Panc1 (cell line): ENCODE data around the gene STARD10. TPM values are rescaled to one million over a fixed set of nuclear protein-coding genes. Genes with fewer than 3 reads are reported as not detected.
A peak's percentile ranks its signal among the peaks of the same experiment; 100 is the strongest.

Experiments
- ATAC-seq: fragments of 200-7000 bp; cut with Tn5 transposase; 2 replicates; pipeline ENCODE4 v1.9.1; 2020; ENCODE audit warnings: mild to moderate bottlenecking, moderate library complexity
- BruUV-seq: library from RNA; stranded (reverse); fragments of 400-500 nt; replicated peaks from 2 replicates; lab custom pipeline; 2021; lab: Mats Ljungman, UMichigan
- CTCF ChIA-PET: fragments of 300-600 bp; sonication (Branson Sonifier 250); formaldehyde crosslinking; loops from one replicate; lab custom pipeline; 2022; ENCODE audit warnings: antibody characterized with exemption; lab: Charles Lee
- POLR2A ChIA-PET: fragments of 300-600 bp; sonication (Branson Sonifier 250); formaldehyde crosslinking; loops from one replicate; lab custom pipeline; 2022; ENCODE audit warnings: antibody characterized with exemption; lab: Charles Lee
- DNase-seq: peaks from one replicate; pipeline ENCODE4 v3.0.0-alpha.2; 2010; ENCODE audit warnings: low read depth, low spot score
- H3K27ac ChIP-seq: 2 replicates; pipeline ENCODE4 v1.5.1; 2011; ENCODE audit warnings: mild to moderate bottlenecking, low read length, inconsistent platforms
- H3K27me3 ChIP-seq: fragments of 200-500 bp; sonication (Bioruptor generic); 2 replicates; pipeline ENCODE4 v1.6.0; 2014; ENCODE audit warnings: low read length, inconsistent platforms; ENCODE audit not compliant: control insufficient read depth, insufficient read depth
- H3K36me3 ChIP-seq: fragments of 200-500 bp; sonication (Bioruptor generic); 2 replicates; pipeline ENCODE4 v1.5.1; 2014; ENCODE audit warnings: inconsistent platforms, mild to moderate bottlenecking, low read length, moderate library complexity; ENCODE audit not compliant: control insufficient read depth, insufficient read depth
- H3K4me1 ChIP-seq: 2 replicates; pipeline ENCODE4 v1.5.1; 2011; ENCODE audit warnings: inconsistent platforms, mild to moderate bottlenecking, low read length, moderate library complexity; ENCODE audit not compliant: control insufficient read depth, insufficient read depth
- H3K4me3 ChIP-seq, 2 experiments: 2 replicates each; pipeline ENCODE4 v1.5.1; 2011 to 2012; ENCODE audit warnings: low read depth in 2 of 2, low read length in 2 of 2, mild to moderate bottlenecking in 2 of 2, inconsistent platforms in 1 of 2, moderate library complexity in 1 of 2
- H3K9me3 ChIP-seq: fragments of 200-500 bp; sonication (Bioruptor generic); 2 replicates; pipeline ENCODE4 v1.5.1; 2014; ENCODE audit warnings: low read depth, mild to moderate bottlenecking, inconsistent platforms, low read length, moderate library complexity; ENCODE audit not compliant: control insufficient read depth, insufficient read depth
- POLR2AphosphoS5 ChIP-seq: IDR thresholded peaks from 2 replicates; pipeline ENCODE4 v1.6.1; 2012; ENCODE audit warnings: mild to moderate bottlenecking, low read depth, low read length, moderate library complexity
- SIN3A ChIP-seq: IDR thresholded peaks from 2 replicates; pipeline ENCODE4 v1.6.1; 2012; ENCODE audit warnings: low read depth, mild to moderate bottlenecking, low read length, moderate library complexity, borderline replicate concordance; ENCODE audit not compliant: insufficient read depth
- TCF7L2 ChIP-seq: IDR thresholded peaks from 2 replicates; pipeline ENCODE4 v1.6.1; 2011; ENCODE audit warnings: mild to moderate bottlenecking, low read depth, low read length, inconsistent platforms
- in situ Hi-C: cut with HindIII; loops from 2 replicates; pipeline ENCODE4 v1.10.0; 2016; ENCODE audit warnings: low sequenced_read_pairs, low pct_unique_long_range_greater_than_20kb
- intact Hi-C: fragments of 100-400 bp; cut with micrococcal nuclease; formaldehyde crosslinking; loops from one replicate; pipeline ENCODE4 v1.10.0; 2022; ENCODE audit not compliant: unreplicated experiment
- total RNA-seq: library from RNA; stranded (reverse); gene quantifications from one replicate; pipeline ENCODE4 v1.2.1, GENCODE V29; 2021; ENCODE audit not compliant: unreplicated experiment
- TF ChIP-seq, protein P1 (sequence below): fragments of 450-650 bp; IDR thresholded peaks from 2 replicates; pipeline ENCODE4 v1.5.1; 2017; ENCODE audit warnings: mild to moderate bottlenecking
- TF ChIP-seq, protein P2 (sequence below), 2 experiments: IDR thresholded peaks; 2 replicates each; pipeline ENCODE4 v1.6.1; 2011 to 2012; ENCODE audit warnings: low read depth in 2 of 2, control low read depth in 1 of 2, low read length in 1 of 2, mild to moderate bottlenecking in 1 of 2, moderate library complexity in 1 of 2; ENCODE audit not compliant: insufficient read depth in 1 of 2

The STARD10 gene
- total RNA-seq, 1 experiment from 2014 or later = 32.1 TPM

DNA sequence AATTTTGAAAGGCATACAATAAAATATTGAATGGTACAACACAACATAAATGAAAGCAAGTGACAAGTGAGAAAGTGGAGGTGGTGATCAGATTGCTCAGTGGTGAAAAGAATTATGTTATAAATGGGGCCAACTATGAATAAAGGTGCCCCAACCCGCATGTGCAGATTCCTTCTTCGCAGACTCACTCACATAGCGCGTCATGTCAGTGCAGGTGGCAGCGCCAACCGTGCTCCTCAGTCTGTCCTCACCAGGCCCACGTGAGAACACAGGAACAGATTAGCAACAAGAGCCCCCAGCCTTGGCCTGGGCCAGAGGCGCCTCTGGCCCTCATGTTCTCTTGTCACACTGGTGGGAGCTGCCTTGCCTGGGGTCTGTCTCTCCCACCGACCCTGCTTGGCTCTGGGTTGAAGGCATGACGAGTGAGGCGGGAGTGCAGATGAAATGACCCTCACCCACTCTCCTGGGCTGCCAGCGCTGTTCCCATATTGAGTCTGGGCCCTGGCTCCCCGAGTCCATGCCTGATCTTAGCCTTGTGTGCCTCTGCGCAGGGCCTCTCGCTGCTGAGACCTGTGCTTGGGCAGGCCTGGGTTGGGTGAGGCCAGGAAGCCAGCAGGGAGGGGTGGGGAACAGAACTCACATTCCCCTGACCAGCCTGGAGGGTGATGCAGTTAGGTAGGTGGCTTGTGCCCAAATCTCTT, 26.7 kb upstream of the STARD10 start:
- no peak for ATAC-seq
- TSS peak; percentile 38 for BruUV-seq
- no peak for TF ChIP-seq POLR2AphosphoS5
- TF ChIP-seq, protein P1, sequence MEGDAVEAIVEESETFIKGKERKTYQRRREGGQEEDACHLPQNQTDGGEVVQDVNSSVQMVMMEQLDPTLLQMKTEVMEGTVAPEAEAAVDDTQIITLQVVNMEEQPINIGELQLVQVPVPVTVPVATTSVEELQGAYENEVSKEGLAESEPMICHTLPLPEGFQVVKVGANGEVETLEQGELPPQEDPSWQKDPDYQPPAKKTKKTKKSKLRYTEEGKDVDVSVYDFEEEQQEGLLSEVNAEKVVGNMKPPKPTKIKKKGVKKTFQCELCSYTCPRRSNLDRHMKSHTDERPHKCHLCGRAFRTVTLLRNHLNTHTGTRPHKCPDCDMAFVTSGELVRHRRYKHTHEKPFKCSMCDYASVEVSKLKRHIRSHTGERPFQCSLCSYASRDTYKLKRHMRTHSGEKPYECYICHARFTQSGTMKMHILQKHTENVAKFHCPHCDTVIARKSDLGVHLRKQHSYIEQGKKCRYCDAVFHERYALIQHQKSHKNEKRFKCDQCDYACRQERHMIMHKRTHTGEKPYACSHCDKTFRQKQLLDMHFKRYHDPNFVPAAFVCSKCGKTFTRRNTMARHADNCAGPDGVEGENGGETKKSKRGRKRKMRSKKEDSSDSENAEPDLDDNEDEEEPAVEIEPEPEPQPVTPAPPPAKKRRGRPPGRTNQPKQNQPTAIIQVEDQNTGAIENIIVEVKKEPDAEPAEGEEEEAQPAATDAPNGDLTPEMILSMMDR = no peak
- no peak for TF ChIP-seq TCF7L2
- TF ChIP-seq SIN3A = no peak
- TF ChIP-seq, protein P2, sequence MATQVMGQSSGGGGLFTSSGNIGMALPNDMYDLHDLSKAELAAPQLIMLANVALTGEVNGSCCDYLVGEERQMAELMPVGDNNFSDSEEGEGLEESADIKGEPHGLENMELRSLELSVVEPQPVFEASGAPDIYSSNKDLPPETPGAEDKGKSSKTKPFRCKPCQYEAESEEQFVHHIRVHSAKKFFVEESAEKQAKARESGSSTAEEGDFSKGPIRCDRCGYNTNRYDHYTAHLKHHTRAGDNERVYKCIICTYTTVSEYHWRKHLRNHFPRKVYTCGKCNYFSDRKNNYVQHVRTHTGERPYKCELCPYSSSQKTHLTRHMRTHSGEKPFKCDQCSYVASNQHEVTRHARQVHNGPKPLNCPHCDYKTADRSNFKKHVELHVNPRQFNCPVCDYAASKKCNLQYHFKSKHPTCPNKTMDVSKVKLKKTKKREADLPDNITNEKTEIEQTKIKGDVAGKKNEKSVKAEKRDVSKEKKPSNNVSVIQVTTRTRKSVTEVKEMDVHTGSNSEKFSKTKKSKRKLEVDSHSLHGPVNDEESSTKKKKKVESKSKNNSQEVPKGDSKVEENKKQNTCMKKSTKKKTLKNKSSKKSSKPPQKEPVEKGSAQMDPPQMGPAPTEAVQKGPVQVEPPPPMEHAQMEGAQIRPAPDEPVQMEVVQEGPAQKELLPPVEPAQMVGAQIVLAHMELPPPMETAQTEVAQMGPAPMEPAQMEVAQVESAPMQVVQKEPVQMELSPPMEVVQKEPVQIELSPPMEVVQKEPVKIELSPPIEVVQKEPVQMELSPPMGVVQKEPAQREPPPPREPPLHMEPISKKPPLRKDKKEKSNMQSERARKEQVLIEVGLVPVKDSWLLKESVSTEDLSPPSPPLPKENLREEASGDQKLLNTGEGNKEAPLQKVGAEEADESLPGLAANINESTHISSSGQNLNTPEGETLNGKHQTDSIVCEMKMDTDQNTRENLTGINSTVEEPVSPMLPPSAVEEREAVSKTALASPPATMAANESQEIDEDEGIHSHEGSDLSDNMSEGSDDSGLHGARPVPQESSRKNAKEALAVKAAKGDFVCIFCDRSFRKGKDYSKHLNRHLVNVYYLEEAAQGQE (IDR thresholded peaks at IDR 0.05; ENCODE audit: insufficient read depth in 1 of 2, low read depth in 2 of 2, low read length in 1 of 2) = no peak
- no peaks in the 10 kb centered on the region for H3K9me3 ChIP-seq
- in situ Hi-C loops = no loop called here
- POLR2A ChIA-PET = interaction anchor here (0.6 kb wide), 1 partner anchor 487 kb away, joined by 3 read pairs; no protein-coding TSS in a partner anchor
- H3K4me3 ChIP-seq = no peak overlapping the region
- CTCF ChIA-PET = interaction anchor here (0.6 kb wide), 1 partner anchor 573 kb away, joined by 3 read pairs; no protein-coding TSS in a partner anchor
- no peaks in the 10 kb centered on the region for H3K36me3 ChIP-seq
- H3K27me3 ChIP-seq = no peaks in the 10 kb centered on the region
- intact Hi-C loops = no loop called here
- H3K27ac ChIP-seq = no peak overlapping the region
- H3K4me1 ChIP-seq = peaks cover 8% of the 10 kb centered on the region
- DNase-seq = no peak

DNA sequence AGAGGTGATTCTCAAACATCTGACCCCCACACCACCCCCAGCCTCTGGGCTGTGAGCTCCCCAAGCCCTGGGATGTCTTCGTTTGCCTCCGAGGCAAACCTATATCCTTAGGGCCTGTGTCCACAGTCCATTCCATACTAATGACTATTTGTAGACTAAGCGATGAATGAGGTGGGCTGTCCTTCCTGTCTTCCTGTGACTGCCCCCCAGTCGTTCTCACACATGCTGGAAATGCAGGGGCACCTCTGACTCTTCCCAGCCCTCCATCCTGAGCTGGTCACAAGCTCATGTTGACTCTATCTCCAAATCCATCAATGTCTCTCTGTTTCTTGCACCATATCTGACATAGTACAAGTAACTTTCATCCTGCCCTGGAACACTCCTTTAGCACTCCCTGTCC, 25.1 kb upstream of the STARD10 start:
- Histone ChIP-seq H3K4me1 (peaks cover 10% of the 10 kb centered on the region), H3K4me3 (no peak overlapping the region), H3K36me3 (no peaks in the 10 kb centered on the region), H3K27ac (no peak overlapping the region), H3K9me3 (no peaks in the 10 kb centered on the region), H3K27me3 (no peaks in the 10 kb centered on the region)
- ChIA-PET POLR2A (no interaction called here), CTCF (interaction anchor here (0.6 to 0.7 kb wide), 2 partner anchors 30 to 374 kb away, joined by 4 read pairs; no protein-coding TSS in a partner anchor)
- ATAC-seq (no peak), DNase-seq (no peak)
- in situ Hi-C loops = no loop called here
- TF ChIP-seq POLR2AphosphoS5 = no peak
- TF ChIP-seq, protein P1 = no peak
- no peak for TF ChIP-seq TCF7L2
- TF ChIP-seq SIN3A = no peak
- TF ChIP-seq, protein P2 (IDR thresholded peaks at IDR 0.05; ENCODE audit: insufficient read depth in 1 of 2, low read depth in 2 of 2, low read length in 1 of 2) = no peak
- intact Hi-C loops = no loop called here
- BruUV-seq = no TSS peak
